K562 (cell line): ENCODE results near the gene SLC35D2. TPM values are rescaled to one million over a fixed set of nuclear protein-coding genes. Genes with fewer than 3 reads are reported as not detected.
A peak's percentile ranks its signal among the peaks of the same experiment; 100 is the strongest.

ENCODE experiments used
- BDP1 ChIP-seq: IDR thresholded peaks from 3 replicates; pipeline ENCODE4 v1.6.1; 2011; ENCODE audit not compliant: insufficient read length, insufficient read depth
- FOSL1 ChIP-seq: fragments of 200-800 bp; sonication (Bioruptor generic); conservative IDR thresholded peaks from 2 replicates; pipeline ENCODE4 v1.6.1; 2016; ENCODE audit warnings: missing genetic modification characterization, missing compliant biosample characterization
- FOXA1 ChIP-seq: fragments of 450-650 bp; IDR thresholded peaks from 2 replicates; pipeline ENCODE4 v1.6.1; 2016; ENCODE audit warnings: mild to moderate bottlenecking, borderline replicate concordance
- FOXJ3 ChIP-seq: sonication (generic); formaldehyde crosslinking; IDR thresholded peaks from 2 replicates; pipeline ENCODE4 v1.4.0; 2020; ENCODE audit warnings: mild to moderate bottlenecking, missing genetic modification reagents
- KDM4B ChIP-seq, 2 experiments: fragments of 450-650 bp in 1 of 2; sonication (generic) in 1 of 2; IDR thresholded peaks; 2 replicates each; pipeline ENCODE4 v1.6.1; 2016 to 2017; ENCODE audit warnings: borderline replicate concordance in 2 of 2, antibody characterized with exemption in 1 of 2, low read depth in 1 of 2, mild to moderate bottlenecking in 1 of 2
- RBM25 ChIP-seq: fragments of 200-400 bp; formaldehyde crosslinking; IDR thresholded peaks from 2 replicates; pipeline ENCODE4 v1.6.1; 2018; ENCODE audit warnings: low read length, low read depth, moderate library complexity; ENCODE audit not compliant: severe bottlenecking
- TRIM24 ChIP-seq, 2 experiments: fragments of 450-650 bp; IDR thresholded peaks; 2 replicates each; pipeline ENCODE4 v1.6.1; 2016
- ZNF274 ChIP-seq: IDR thresholded peaks from 2 replicates; pipeline ENCODE4 v1.6.1; 2011; ENCODE audit warnings: low read depth, mild to moderate bottlenecking, low read length, moderate library complexity, borderline replicate concordance
- ZNF699 ChIP-seq: fragments of 250-450 bp; sonication (Bioruptor Pico); IDR thresholded peaks from 2 replicates; pipeline ENCODE4 v1.8.0; 2021; ENCODE audit warnings: mild to moderate bottlenecking, moderate library complexity; ENCODE audit not compliant: insufficient replicate concordance
- polyA plus RNA-seq, 8 experiments: library from polyadenylated mRNA; depleted of rRNA in 4 of 8; stranded (reverse) in 5 of 8; unstranded in 3 of 8; fragments of >200 nt; fragmentation: Nextera tagmentation in 2 of 8; fragmentation: Illumina TruSeq in 1 of 8; extraction: Ambion mirVana in 2 of 8; extraction: Trizol in 1 of 8; gene quantifications; 2 replicates each; pipeline versions ENCODE4 v1.2.1 to v1.2.3, GENCODE V29; 2011 to 2014; ENCODE audit warnings: inconsistent platforms in 1 of 8, missing spikeins in 1 of 8
- total RNA-seq, 7 experiments: library from RNA; depleted of rRNA in 6 of 7; stranded (reverse); fragments of >200 nt in 6 of 7; fragmentation: Illumina TruSeq in 2 of 7; extraction: Trizol in 2 of 7; gene quantifications; 2 replicates each; pipeline versions ENCODE4 v1.2.1 to v1.2.3, GENCODE V29; 2011 to 2021; ENCODE audit warnings: low replicate concordance in 1 of 7
- TF ChIP-seq, protein P1 (sequence below): IDR thresholded peaks from 2 replicates; pipeline ENCODE4 v1.6.1; 2014; ENCODE audit warnings: antibody characterized with exemption
- TF ChIP-seq, protein P2 (sequence below): fragments of 450-650 bp; IDR thresholded peaks from 2 replicates; pipeline ENCODE4 v1.6.1; 2016; ENCODE audit warnings: antibody characterized with exemption
- TF ChIP-seq, protein P3 (sequence below): fragments of 450-650 bp; formaldehyde crosslinking; IDR thresholded peaks from 2 replicates; pipeline ENCODE4 v1.4.0; 2020; ENCODE audit warnings: mild to moderate bottlenecking
- TF ChIP-seq, protein P4 (sequence below): IDR thresholded peaks from 3 replicates; pipeline ENCODE4 v1.6.1; 2011; ENCODE audit warnings: borderline replicate concordance, mild to moderate bottlenecking, moderate library complexity; ENCODE audit not compliant: insufficient read length; ENCODE audit errors: extremely low read depth
- TF ChIP-seq, protein P5 (sequence below): fragments of 450-650 bp; formaldehyde crosslinking; IDR thresholded peaks from 2 replicates; pipeline ENCODE4 v1.4.0; 2022; ENCODE audit warnings: missing genetic modification characterization
- TF ChIP-seq, protein P6 (sequence below), 2 experiments: fragments of 250-450 bp in 1 of 2; fragments of 450-650 bp in 1 of 2; sonication (Bioruptor Pico) in 1 of 2; IDR thresholded peaks; 2 replicates each; pipeline versions ENCODE4 v1.6.1 to v1.8.0; 2016 to 2021; ENCODE audit warnings: mild to moderate bottlenecking in 2 of 2, moderate library complexity in 2 of 2, missing compliant biosample characterization in 1 of 2, missing genetic modification characterization in 1 of 2

Gene SLC35D2
- total and polyA plus RNA-seq, 9 of the 15 experiments (the other 6 are each of a cell fraction or from before 2014, with no cell fraction given) = 2.9 to 14.9 (median 11.7) TPM

DNA sequence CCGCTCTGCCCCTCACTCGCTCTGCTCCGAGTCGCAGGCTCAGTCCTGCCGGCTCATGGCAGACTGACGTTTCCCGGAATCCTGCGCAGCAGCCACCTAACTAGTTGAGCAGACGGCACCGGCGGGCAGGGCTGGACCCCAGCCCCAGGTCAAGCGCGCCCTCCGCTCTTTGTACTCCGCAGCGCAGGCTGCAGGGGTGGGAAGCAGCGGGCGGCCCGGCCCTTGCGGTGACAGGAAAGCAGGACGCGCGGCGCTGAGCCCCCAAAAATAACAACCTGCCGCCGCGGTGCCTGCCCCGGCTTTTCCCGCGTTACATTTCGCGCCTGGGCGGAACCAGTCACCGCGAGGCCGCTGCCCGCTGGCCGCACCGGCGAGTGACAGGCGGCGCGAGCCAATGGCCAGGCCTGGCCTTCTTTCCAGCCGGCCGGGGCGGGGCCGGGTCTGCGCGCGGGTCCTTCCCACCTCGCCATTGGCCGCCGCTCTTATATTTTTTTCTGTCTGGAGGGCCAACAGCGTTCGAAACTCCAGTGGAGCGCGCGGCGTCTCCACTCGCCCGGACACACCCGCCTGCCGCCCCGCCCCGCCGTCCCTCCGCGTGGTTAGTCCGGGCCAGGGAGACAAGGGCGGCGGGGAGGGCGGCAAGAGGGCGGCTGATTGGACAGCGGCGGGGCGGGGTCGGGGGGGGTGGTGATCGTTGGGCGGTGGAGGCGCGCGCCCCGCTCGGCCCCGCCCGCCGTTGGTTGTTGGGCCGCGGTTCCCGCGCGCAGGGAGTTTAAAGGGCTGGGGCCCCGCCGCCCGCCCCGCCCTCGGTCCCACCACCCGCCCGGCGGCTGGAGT is 34.8 kb upstream of the SLC35D2 start, which contains the start of gene ZNF367 (continued):
- TF ChIP-seq, protein P1, sequence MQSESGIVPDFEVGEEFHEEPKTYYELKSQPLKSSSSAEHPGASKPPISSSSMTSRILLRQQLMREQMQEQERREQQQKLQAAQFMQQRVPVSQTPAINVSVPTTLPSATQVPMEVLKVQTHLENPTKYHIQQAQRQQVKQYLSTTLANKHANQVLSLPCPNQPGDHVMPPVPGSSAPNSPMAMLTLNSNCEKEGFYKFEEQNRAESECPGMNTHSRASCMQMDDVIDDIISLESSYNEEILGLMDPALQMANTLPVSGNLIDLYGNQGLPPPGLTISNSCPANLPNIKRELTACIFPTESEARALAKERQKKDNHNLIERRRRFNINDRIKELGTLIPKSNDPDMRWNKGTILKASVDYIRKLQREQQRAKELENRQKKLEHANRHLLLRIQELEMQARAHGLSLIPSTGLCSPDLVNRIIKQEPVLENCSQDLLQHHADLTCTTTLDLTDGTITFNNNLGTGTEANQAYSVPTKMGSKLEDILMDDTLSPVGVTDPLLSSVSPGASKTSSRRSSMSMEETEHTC = no peak
- no peak for TF ChIP-seq FOSL1 (tag)
- no peak for TF ChIP-seq ZNF699 (CRISPR knock-in tag)
- TF ChIP-seq, protein P2, sequence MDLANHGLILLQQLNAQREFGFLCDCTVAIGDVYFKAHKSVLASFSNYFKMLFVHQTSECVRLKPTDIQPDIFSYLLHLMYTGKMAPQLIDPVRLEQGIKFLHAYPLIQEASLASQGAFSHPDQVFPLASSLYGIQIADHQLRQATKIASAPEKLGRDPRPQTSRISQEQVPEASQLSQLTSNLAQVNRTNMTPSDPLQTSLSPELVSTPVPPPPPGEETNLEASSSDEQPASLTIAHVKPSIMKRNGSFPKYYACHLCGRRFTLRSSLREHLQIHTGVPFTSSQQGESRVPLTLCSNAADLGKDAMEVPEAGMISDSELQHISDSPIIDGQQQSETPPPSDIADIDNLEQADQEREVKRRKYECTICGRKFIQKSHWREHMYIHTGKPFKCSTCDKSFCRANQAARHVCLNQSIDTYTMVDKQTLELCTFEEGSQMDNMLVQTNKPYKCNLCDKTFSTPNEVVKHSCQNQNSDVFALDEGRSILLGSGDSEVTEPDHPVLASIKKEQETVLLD = no peak
- no peak for TF ChIP-seq FOXA1
- TF ChIP-seq, protein P3, sequence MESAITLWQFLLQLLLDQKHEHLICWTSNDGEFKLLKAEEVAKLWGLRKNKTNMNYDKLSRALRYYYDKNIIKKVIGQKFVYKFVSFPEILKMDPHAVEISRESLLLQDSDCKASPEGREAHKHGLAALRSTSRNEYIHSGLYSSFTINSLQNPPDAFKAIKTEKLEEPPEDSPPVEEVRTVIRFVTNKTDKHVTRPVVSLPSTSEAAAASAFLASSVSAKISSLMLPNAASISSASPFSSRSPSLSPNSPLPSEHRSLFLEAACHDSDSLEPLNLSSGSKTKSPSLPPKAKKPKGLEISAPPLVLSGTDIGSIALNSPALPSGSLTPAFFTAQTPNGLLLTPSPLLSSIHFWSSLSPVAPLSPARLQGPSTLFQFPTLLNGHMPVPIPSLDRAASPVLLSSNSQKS (CRISPR knock-in tag) = no peak
- TF ChIP-seq, protein P4, sequence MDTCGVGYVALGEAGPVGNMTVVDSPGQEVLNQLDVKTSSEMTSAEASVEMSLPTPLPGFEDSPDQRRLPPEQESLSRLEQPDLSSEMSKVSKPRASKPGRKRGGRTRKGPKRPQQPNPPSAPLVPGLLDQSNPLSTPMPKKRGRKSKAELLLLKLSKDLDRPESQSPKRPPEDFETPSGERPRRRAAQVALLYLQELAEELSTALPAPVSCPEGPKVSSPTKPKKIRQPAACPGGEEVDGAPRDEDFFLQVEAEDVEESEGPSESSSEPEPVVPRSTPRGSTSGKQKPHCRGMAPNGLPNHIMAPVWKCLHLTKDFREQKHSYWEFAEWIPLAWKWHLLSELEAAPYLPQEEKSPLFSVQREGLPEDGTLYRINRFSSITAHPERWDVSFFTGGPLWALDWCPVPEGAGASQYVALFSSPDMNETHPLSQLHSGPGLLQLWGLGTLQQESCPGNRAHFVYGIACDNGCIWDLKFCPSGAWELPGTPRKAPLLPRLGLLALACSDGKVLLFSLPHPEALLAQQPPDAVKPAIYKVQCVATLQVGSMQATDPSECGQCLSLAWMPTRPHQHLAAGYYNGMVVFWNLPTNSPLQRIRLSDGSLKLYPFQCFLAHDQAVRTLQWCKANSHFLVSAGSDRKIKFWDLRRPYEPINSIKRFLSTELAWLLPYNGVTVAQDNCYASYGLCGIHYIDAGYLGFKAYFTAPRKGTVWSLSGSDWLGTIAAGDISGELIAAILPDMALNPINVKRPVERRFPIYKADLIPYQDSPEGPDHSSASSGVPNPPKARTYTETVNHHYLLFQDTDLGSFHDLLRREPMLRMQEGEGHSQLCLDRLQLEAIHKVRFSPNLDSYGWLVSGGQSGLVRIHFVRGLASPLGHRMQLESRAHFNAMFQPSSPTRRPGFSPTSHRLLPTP = no peak
- no peak for TF ChIP-seq KDM4B (IDR thresholded peaks at IDR 0.05; ENCODE audit: borderline replicate concordance in 2 of 2, low read depth in 1 of 2)
- TF ChIP-seq FOXJ3 (CRISPR knock-in tag) = no peak
- TF ChIP-seq ZNF274 = no peak
- TF ChIP-seq, protein P5, sequence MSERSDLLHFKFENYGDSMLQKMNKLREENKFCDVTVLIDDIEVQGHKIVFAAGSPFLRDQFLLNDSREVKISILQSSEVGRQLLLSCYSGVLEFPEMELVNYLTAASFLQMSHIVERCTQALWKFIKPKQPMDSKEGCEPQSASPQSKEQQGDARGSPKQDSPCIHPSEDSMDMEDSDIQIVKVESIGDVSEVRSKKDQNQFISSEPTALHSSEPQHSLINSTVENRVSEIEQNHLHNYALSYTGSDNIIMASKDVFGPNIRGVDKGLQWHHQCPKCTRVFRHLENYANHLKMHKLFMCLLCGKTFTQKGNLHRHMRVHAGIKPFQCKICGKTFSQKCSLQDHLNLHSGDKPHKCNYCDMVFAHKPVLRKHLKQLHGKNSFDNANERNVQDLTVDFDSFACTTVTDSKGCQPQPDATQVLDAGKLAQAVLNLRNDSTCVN (CRISPR knock-in tag) = no peak
- no peak for TF ChIP-seq BDP1
- 0 out of 4 replicates have a peak, but pooled peaks of 1 of the 2 experiments have one; percentile 16 for TF ChIP-seq TRIM24 (IDR thresholded peaks at IDR 0.05)
- peak; percentile 100 for TF ChIP-seq RBM25
- TF ChIP-seq, protein P6, sequence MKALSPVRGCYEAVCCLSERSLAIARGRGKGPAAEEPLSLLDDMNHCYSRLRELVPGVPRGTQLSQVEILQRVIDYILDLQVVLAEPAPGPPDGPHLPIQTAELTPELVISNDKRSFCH (CRISPR knock-in tag; IDR thresholded peaks at IDR 0.05) = no peak
- TF ChIP-seq, protein P6 (tag; IDR thresholded peaks at IDR 0.05) = 0 out of 2 replicates have a peak, but pooled peaks have one; percentile 52
